ENCODE data around the gene SETD7. TPM values are rescaled to one million over a fixed set of nuclear protein-coding genes. Genes with fewer than 3 reads are reported as not detected.

Gene SETD7
- total RNA-seq, 6 donors from 2014 or later: 17.8 to 45.6 (median 34.0) TPM

- WGBS, 2 donors: 84 to 90% methylated on average over 4 of the region's 4 CpGs
- Histone ChIP-seq H3K4me3 (no peak overlapping the region), H3K4me1 (no peaks in the 10 kb centered on the region), H3K27ac (no peak overlapping the region), H3K9me3 (no peaks in the 10 kb centered on the region), H3K36me3 (no peaks in the 10 kb centered on the region), H3K27me3 (no peaks in the 10 kb centered on the region)
- peak in 1 of 2 donors; percentile 15 for ATAC-seq (ENCODE audit: low FRiP score in 2 of 2)
- TF ChIP-seq POLR2A (IDR thresholded peaks at IDR 0.05) (no peak), CTCF (IDR thresholded peaks at IDR 0.05) (no peak), EP300 (IDR thresholded peaks at IDR 0.05) (no peak), POLR2AphosphoS5 (IDR thresholded peaks at IDR 0.05) (no peak)
- no peak for DNase-seq
Measured at GRCh38 chr4:139587446-139587845, 31.4 kb upstream of the SETD7 start.

- no peak for DNase-seq
- Histone ChIP-seq H3K36me3 (no peaks in the 10 kb centered on the region), H3K27ac (no peak overlapping the region), H3K4me1 (no peaks in the 10 kb centered on the region), H3K4me3 (no peak overlapping the region), H3K9me3 (no peaks in the 10 kb centered on the region), H3K27me3 (no peaks in the 10 kb centered on the region)
- ATAC-seq (ENCODE audit: low FRiP score in 2 of 2): peak in 1 of 2 donors; percentile 44
- 71 to 74% methylated on average over 4 of the region's 4 CpGs for WGBS, 2 donors
- no peak for TF ChIP-seq POLR2AphosphoS5 (IDR thresholded peaks at IDR 0.05)
- no peak for TF ChIP-seq EP300 (IDR thresholded peaks at IDR 0.05)
- no peak for TF ChIP-seq CTCF (IDR thresholded peaks at IDR 0.05)
- no peak for TF ChIP-seq POLR2A (IDR thresholded peaks at IDR 0.05)
Measured at GRCh38 chr4:139585473-139585872, 29.5 kb upstream of the SETD7 start.

GRCh38 chr4:139584784-139585183, 28.8 kb upstream of the SETD7 start:
- no peaks in the 10 kb centered on the region for H3K27me3 ChIP-seq
- H3K4me1 ChIP-seq: no peaks in the 10 kb centered on the region
- ATAC-seq (ENCODE audit: low FRiP score in 2 of 2) (no peak), DNase-seq (no peak)
- no peaks in the 10 kb centered on the region for H3K36me3 ChIP-seq
- TF ChIP-seq EP300 (IDR thresholded peaks at IDR 0.05): no peak
- TF ChIP-seq POLR2A (IDR thresholded peaks at IDR 0.05): no peak
- TF ChIP-seq CTCF (IDR thresholded peaks at IDR 0.05): no peak
- no peak for TF ChIP-seq POLR2AphosphoS5 (IDR thresholded peaks at IDR 0.05)
- no peaks in the 10 kb centered on the region for H3K9me3 ChIP-seq
- H3K4me3 ChIP-seq: no peak overlapping the region
- 57 to 80% methylated on average over 2 of the region's 2 CpGs for WGBS, 2 donors
- H3K27ac ChIP-seq: no peak overlapping the region

- 84 to 91% methylated on average over 2 of the region's 2 CpGs for WGBS, 2 donors
- no peaks in the 10 kb centered on the region for H3K9me3 ChIP-seq
- H3K27ac ChIP-seq: no peak overlapping the region
- no peak for DNase-seq
- no peaks in the 10 kb centered on the region for H3K36me3 ChIP-seq
- TF ChIP-seq EP300 (IDR thresholded peaks at IDR 0.05) (no peak), CTCF (IDR thresholded peaks at IDR 0.05) (no peak), POLR2A (IDR thresholded peaks at IDR 0.05) (no peak), POLR2AphosphoS5 (IDR thresholded peaks at IDR 0.05) (no peak)
- no peaks in the 10 kb centered on the region for H3K4me1 ChIP-seq
- no peak for ATAC-seq (ENCODE audit: low FRiP score in 2 of 2)
- H3K4me3 ChIP-seq: no peak overlapping the region
- no peaks in the 10 kb centered on the region for H3K27me3 ChIP-seq
Measured at GRCh38 chr4:139584013-139584412, 28.0 kb upstream of the SETD7 start.

GRCh38 chr4:139582044-139582443, 26.0 kb upstream of the SETD7 start:
- Histone ChIP-seq H3K9me3 (no peaks in the 10 kb centered on the region), H3K27me3 (no peaks in the 10 kb centered on the region), H3K36me3 (no peaks in the 10 kb centered on the region), H3K4me3 (no peak overlapping the region), H3K27ac (no peak overlapping the region), H3K4me1 (no peaks in the 10 kb centered on the region)
- TF ChIP-seq POLR2A (IDR thresholded peaks at IDR 0.05) (no peak), EP300 (IDR thresholded peaks at IDR 0.05) (no peak), CTCF (IDR thresholded peaks at IDR 0.05) (no peak), POLR2AphosphoS5 (IDR thresholded peaks at IDR 0.05) (no peak)
- ATAC-seq (ENCODE audit: low FRiP score in 2 of 2): no peak
- DNase-seq: no peak
- WGBS, 2 donors: 77 to 83% methylated on average over 4 of the region's 4 CpGs
